Sigmoid colon (tissue), 7 donors: Measurements from ENCODE around the gene VEPH1. TPM values are rescaled to one million over a fixed set of nuclear protein-coding genes. Genes with fewer than 3 reads are reported as not detected.

Experiments used
- DNase-seq: peaks from one replicate; pipeline ENCODE4 v3.0.0-alpha.2; 2019
- H3K27ac ChIP-seq, 4 donors: fragments of 200-600 bp; sonication (generic); one replicate each; pipeline ENCODE4 v1.5.1; 2016 to 2019; ENCODE audit warnings: mild to moderate bottlenecking in 1 of 4
- H3K27me3 ChIP-seq, 3 donors: fragments of 200-600 bp; sonication (generic); one replicate each; pipeline ENCODE4 v1.5.1; 2019; ENCODE audit warnings: mild to moderate bottlenecking in 1 of 3
- H3K36me3 ChIP-seq, 4 donors: fragments of 200-600 bp; sonication (generic); one replicate each; pipeline ENCODE4 v1.5.1; 2016 to 2019
- H3K4me1 ChIP-seq, 4 donors: fragments of 200-600 bp; sonication (generic); one replicate each; pipeline ENCODE4 v1.5.1; 2017 to 2019
- H3K4me3 ChIP-seq, 4 donors: fragments of 200-600 bp; sonication (generic); one replicate each; pipeline ENCODE4 v1.5.1; 2017 to 2019; ENCODE audit warnings: mild to moderate bottlenecking in 2 of 4, moderate library complexity in 1 of 4
- H3K9me3 ChIP-seq, 4 donors: fragments of 200-600 bp in 3 of 4; sonication (generic) in 3 of 4; one replicate each; pipeline versions ENCODE4 v1.5.1 to v1.6.1; 2013 to 2019
- EP300 ChIP-seq, 4 donors: sonication (generic); formaldehyde crosslinking; IDR thresholded peaks; one replicate each; pipeline ENCODE4 v1.6.1; 2017; ENCODE audit warnings: antibody characterized with exemption in 4 of 4
- POLR2A ChIP-seq, 2 donors: fragments of 450-650 bp; IDR thresholded peaks; one replicate each; pipeline ENCODE4 v1.6.1; 2016; ENCODE audit warnings: antibody characterized with exemption in 2 of 2, mild to moderate bottlenecking in 2 of 2, moderate library complexity in 2 of 2
- POLR2AphosphoS5 ChIP-seq, 4 donors: sonication (generic); formaldehyde crosslinking; IDR thresholded peaks; one replicate each; pipeline ENCODE4 v1.6.1; 2017; ENCODE audit warnings: antibody characterized with exemption in 4 of 4
- WGBS, 2 donors: extraction: QIAGEN DNeasy Blood & Tissue Kit; methylation state at CpG; one replicate each; pipeline ENCODE4 v1.1.7; 2013; 5-methylcytosine and 5-hydroxymethylcytosine counted together
- intact Hi-C: fragments of 100-400 bp; cut with DNase I; formaldehyde crosslinking; loops from one replicate; pipeline ENCODE4 v1.15.1; 2023
- polyA plus RNA-seq, 3 donors: library from polyadenylated mRNA; stranded (reverse); fragments of 200-250 nt; gene quantifications; one replicate each; pipeline ENCODE4 v1.2.3, GENCODE V29; 2013
- total RNA-seq, 4 donors: library from RNA; depleted of rRNA; stranded (reverse); fragments of >200 nt; gene quantifications; one replicate each; pipeline ENCODE4 v1.1.0, GENCODE V29; 2016
- TF ChIP-seq, protein P1 (sequence below), 4 experiments: fragments of 450-650 bp in 3 of 4; fragments of 200-600 bp in 1 of 4; IDR thresholded peaks; one replicate each; pipeline ENCODE4 v1.5.1; 2016 to 2019; ENCODE audit warnings: antibody characterized with exemption in 4 of 4, mild to moderate bottlenecking in 3 of 4, moderate library complexity in 2 of 4
- donor health status: healthy with polysubstance abuse.
- donor health status: Bipolar disorder and iron deficiency.
- donor health status: healthy.

Gene VEPH1
- total RNA-seq (under 1 TPM in 3 of 4 donors, not detected in 1; 0.14 to 0.82 (median 0.71) TPM), polyA plus RNA-seq (1 to 10 TPM in 1 of 3 donors, under 1 TPM in 2; 0.92 to 1.8 (median 0.96) TPM)

- intact Hi-C loops: no loop called here
- Histone ChIP-seq H3K27ac (no peak within 1 kb of the TSS), H3K27me3 (peaks cover 0 to 24% (median 3%) of the 10 kb centered on the region in 3 donors)
These were observed at the start of gene VEPH1 for GRCh38 chr3:157502916-157503595. TSS of gene VEPH1 (minus strand) at chr3:157503416. CDS start at chr3:157495349, 8,067 bp downstream.

DNA sequence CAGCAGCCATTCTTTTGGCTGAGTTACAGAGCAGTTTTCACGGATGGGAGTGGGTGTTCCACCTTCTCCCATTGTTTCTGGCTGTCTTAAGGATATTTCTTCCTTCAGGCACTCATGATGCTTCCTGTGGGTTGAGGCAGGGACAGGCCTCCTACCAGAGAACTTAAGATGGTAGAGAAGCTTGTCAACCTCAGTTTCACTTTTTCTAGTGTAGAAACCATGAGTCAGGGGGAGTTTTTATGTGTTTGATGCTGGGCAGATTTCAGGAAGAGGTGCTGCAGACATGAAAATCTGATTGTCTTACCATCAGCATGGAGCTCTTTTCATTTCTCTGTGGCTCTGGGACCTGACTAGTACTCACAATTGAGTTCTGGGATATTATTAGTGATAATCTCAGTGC is 48.7 kb upstream of the VEPH1 start:
- Histone ChIP-seq H3K4me1 (no peaks in the 10 kb centered on the region), H3K27ac (no peak overlapping the region), H3K9me3 (peaks cover 0 to 4% (median 0%) of the 10 kb centered on the region in 4 donors), H3K4me3 (no peak overlapping the region), H3K36me3 (no peaks in the 10 kb centered on the region), H3K27me3 (no peaks in the 10 kb centered on the region)
- TF ChIP-seq EP300 (IDR thresholded peaks at IDR 0.05): no peak
- no peak for TF ChIP-seq POLR2A (IDR thresholded peaks at IDR 0.05)
- TF ChIP-seq, protein P1, sequence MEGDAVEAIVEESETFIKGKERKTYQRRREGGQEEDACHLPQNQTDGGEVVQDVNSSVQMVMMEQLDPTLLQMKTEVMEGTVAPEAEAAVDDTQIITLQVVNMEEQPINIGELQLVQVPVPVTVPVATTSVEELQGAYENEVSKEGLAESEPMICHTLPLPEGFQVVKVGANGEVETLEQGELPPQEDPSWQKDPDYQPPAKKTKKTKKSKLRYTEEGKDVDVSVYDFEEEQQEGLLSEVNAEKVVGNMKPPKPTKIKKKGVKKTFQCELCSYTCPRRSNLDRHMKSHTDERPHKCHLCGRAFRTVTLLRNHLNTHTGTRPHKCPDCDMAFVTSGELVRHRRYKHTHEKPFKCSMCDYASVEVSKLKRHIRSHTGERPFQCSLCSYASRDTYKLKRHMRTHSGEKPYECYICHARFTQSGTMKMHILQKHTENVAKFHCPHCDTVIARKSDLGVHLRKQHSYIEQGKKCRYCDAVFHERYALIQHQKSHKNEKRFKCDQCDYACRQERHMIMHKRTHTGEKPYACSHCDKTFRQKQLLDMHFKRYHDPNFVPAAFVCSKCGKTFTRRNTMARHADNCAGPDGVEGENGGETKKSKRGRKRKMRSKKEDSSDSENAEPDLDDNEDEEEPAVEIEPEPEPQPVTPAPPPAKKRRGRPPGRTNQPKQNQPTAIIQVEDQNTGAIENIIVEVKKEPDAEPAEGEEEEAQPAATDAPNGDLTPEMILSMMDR (IDR thresholded peaks at IDR 0.05): no peak
- TF ChIP-seq POLR2AphosphoS5 (IDR thresholded peaks at IDR 0.05): no peak
- 60 to 83% methylated on average over 1 of the region's 1 CpG for WGBS, 2 donors
- DNase-seq: no peak
- intact Hi-C loops: no loop called here

More at GRCh38 chr3:157502916-157503595, at the start of gene VEPH1:
- WGBS, 2 donors: 34 to 66% methylated on average over 7 of the region's 7 CpGs
- Histone ChIP-seq H3K4me3 (no peak within 1 kb of the TSS), H3K36me3 (no peaks in the 10 kb centered on the region), H3K4me1 (peaks cover 0 to 14% (median 12%) of the 10 kb centered on the region in 4 donors), H3K9me3 (no peaks in the 10 kb centered on the region)
- no peak for DNase-seq
- TF ChIP-seq EP300 (IDR thresholded peaks at IDR 0.05): no peak
- no peak for TF ChIP-seq POLR2A (IDR thresholded peaks at IDR 0.05)
- TF ChIP-seq, protein P1 (IDR thresholded peaks at IDR 0.05): no peak
- TF ChIP-seq POLR2AphosphoS5 (IDR thresholded peaks at IDR 0.05): no peak

- H3K36me3 ChIP-seq: no peaks in the 10 kb centered on the region
- WGBS, 2 donors: 92 to 93% methylated on average over 2 of the region's 2 CpGs
- no peak overlapping the region for H3K27ac ChIP-seq
- H3K27me3 ChIP-seq: no peaks in the 10 kb centered on the region
- intact Hi-C loops: no loop called here
- DNase-seq: no peak
- H3K9me3 ChIP-seq: peaks cover 0 to 4% (median 0%) of the 10 kb centered on the region in 4 donors
- no peak overlapping the region for H3K4me3 ChIP-seq
- no peak for TF ChIP-seq POLR2A (IDR thresholded peaks at IDR 0.05)
- TF ChIP-seq, protein P1 (IDR thresholded peaks at IDR 0.05): no peak
- TF ChIP-seq EP300 (IDR thresholded peaks at IDR 0.05): no peak
- TF ChIP-seq POLR2AphosphoS5 (IDR thresholded peaks at IDR 0.05): no peak
- H3K4me1 ChIP-seq: no peaks in the 10 kb centered on the region
These were observed 46.3 kb upstream of the VEPH1 start for GRCh38 chr3:157549498-157549897.

DNA sequence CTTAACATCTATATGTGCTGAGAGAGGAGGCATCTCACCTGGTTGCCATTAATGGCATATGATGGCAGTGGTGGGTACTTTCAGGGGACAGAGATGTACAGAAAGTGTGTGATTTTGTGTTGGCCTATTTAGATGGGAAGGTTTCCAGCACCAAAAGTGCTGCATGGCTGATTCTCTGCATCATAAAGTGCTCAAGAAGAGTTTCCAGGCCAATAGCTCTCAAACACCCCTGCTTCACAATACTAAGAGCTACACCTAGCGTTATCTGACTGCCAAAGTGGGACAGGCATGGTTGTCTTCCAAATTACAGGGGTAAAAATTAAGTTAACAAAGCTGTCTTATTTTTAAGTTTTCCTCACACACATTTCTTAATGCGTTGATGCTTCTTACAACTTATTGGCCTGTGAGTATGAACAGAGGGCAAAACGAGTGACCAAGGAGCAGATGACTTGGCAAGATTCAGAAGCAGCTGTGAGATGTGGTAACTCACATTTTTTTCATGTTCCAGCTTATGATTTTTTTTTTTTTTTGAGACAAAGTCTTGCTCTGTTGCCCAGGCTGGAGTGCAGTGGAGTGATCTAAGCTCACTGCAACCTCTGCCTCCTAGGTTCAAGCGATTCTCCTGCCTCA is 41.4 kb upstream of the VEPH1 start:
- TF ChIP-seq POLR2A (IDR thresholded peaks at IDR 0.05) (no peak), POLR2AphosphoS5 (IDR thresholded peaks at IDR 0.05) (peak; percentile 16 to 43 (median 30))

DNA sequence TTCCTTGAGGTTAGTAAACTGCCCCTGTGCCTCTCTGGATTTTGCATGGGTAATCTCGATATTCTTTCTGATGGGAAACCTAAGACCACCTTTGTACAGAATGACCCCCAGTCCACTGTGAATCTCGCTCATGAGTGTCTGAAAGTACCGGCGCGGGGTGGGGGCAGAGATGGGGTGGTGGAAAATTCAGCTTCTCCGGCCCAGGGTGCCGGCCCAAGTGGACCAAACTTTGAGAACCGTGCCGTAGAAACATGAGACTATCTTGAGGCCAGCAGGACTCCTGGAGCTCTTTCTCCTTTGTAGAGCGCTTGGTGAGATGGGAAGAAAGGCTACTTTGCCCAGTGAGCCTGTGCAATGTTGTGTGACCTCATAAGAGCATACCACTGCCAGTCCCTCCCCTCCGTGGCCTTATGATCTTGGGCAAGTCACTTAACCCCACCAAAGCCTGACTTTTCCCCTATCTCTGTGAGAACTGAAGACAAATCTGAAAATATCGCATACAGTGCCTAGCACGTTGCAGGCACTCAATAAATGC is 40.4 kb upstream of the VEPH1 start:
- DNase-seq: no peak
- 63 to 79% methylated on average over 13 of the region's 13 CpGs for WGBS, 2 donors

More for the DNA sequence above, 41.4 kb upstream of the VEPH1 start:
- no peak for DNase-seq
- Histone ChIP-seq H3K27ac (peak overlapping the region in 2 of 4 donors; percentile 5 to 51), H3K27me3 (no peaks in the 10 kb centered on the region), H3K36me3 (no peaks in the 10 kb centered on the region), H3K4me3 (no peak overlapping the region), H3K4me1 (peaks cover 0 to 14% (median 9%) of the 10 kb centered on the region in 4 donors), H3K9me3 (no peaks in the 10 kb centered on the region)
- 74 to 76% methylated on average over 4 of the region's 4 CpGs for WGBS, 2 donors
- intact Hi-C loops: no loop called here

More for the DNA sequence above, 40.4 kb upstream of the VEPH1 start:
- no peak for TF ChIP-seq POLR2AphosphoS5 (IDR thresholded peaks at IDR 0.05)
- TF ChIP-seq POLR2A (IDR thresholded peaks at IDR 0.05): no peak
- H3K4me1 ChIP-seq: peaks cover 0 to 14% (median 9%) of the 10 kb centered on the region in 4 donors
- no peaks in the 10 kb centered on the region for H3K27me3 ChIP-seq
- no peaks in the 10 kb centered on the region for H3K9me3 ChIP-seq
- H3K4me3 ChIP-seq: peak overlapping the region; percentile 21 to 49 (median 44)
- peak overlapping the region in 3 of 4 donors; percentile 5 to 51 (median 40) for H3K27ac ChIP-seq
- intact Hi-C loops: no loop called here
- no peaks in the 10 kb centered on the region for H3K36me3 ChIP-seq
